ENCODE results near the gene WDHD1. TPM values are rescaled to one million over a fixed set of nuclear protein-coding genes. Genes with fewer than 3 reads are reported as not detected.
A peak's percentile ranks its signal among the peaks of the same experiment; 100 is the strongest.

WDHD1 gene, protein sequence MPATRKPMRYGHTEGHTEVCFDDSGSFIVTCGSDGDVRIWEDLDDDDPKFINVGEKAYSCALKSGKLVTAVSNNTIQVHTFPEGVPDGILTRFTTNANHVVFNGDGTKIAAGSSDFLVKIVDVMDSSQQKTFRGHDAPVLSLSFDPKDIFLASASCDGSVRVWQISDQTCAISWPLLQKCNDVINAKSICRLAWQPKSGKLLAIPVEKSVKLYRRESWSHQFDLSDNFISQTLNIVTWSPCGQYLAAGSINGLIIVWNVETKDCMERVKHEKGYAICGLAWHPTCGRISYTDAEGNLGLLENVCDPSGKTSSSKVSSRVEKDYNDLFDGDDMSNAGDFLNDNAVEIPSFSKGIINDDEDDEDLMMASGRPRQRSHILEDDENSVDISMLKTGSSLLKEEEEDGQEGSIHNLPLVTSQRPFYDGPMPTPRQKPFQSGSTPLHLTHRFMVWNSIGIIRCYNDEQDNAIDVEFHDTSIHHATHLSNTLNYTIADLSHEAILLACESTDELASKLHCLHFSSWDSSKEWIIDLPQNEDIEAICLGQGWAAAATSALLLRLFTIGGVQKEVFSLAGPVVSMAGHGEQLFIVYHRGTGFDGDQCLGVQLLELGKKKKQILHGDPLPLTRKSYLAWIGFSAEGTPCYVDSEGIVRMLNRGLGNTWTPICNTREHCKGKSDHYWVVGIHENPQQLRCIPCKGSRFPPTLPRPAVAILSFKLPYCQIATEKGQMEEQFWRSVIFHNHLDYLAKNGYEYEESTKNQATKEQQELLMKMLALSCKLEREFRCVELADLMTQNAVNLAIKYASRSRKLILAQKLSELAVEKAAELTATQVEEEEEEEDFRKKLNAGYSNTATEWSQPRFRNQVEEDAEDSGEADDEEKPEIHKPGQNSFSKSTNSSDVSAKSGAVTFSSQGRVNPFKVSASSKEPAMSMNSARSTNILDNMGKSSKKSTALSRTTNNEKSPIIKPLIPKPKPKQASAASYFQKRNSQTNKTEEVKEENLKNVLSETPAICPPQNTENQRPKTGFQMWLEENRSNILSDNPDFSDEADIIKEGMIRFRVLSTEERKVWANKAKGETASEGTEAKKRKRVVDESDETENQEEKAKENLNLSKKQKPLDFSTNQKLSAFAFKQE
- 8.6 TPM for polyA plus RNA-seq (2013)

DNA sequence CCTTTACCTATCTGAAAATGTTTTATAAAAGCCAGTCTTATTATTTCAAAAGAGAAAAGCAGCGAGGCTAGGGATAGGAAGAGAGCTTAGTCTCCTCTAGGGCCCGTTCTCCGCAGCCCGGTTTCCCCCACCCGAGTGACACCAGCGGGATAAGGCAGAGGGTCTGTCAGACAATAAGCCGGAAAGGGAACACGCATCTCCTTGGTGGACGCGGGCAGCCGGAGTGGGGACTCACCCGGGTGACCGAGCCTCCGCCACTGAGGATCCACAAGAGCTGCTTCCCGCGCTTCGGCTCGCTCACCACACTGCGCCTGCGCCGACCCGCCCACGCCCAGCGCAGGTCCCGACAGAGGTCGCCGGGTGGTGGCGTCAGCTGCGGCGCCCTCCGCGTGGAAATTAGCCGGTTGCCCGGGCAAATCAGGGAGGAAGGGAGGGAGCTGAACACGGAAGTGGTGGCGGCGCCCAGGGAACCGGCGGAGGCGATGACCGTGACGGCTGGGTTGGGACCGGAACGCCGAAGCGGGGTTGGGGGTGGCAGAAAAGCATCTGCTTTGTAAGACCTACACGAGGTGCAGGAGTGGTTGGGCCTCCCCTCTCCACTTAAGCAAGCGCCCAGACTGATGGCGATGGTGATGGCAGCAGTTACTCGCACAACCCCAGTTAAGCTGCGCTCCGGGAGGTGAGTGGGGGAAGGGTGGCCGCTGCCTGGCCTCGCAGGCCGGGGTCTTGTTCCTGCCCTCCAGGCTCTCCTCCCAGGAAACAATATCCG, at the start of gene WDHD1, which contains the start of gene SOCS4:
TSS of gene WDHD1 (minus strand) at position 307 of the 769 bp plus-strand sequence. CDS start 312 bp downstream, outside the sequence.
TSS of gene SOCS4 (plus strand) at position 444 of the 769 bp plus-strand sequence. CDS start 15,806 bp downstream, outside the sequence.
- Histone ChIP-seq H3K27me3 (replicated peaks in 2 of 5; ENCODE audit: control insufficient read depth in 4 of 5, insufficient read depth in 5 of 5, low read length in 4 of 5) (no peaks in the 10 kb centered on the region), H3K36me3 (ENCODE audit: control insufficient read depth in 4 of 4, insufficient read depth in 4 of 4, low read length in 3 of 4) (peaks cover 0 to 10% (median 2%) of the 10 kb centered on the region in 4 experiments), H3K27ac (ENCODE audit: insufficient read depth in 1 of 2, low read depth in 1 of 2, low read length in 2 of 2, poor library complexity in 1 of 2, severe bottlenecking in 2 of 2) (peak within 1 kb of the TSS; percentile 79 to 87), H3K4me1 (ENCODE audit: control extremely low read depth in 1 of 4, control insufficient read depth in 4 of 4, insufficient read depth in 4 of 4, low read length in 3 of 4) (peaks cover 16 to 39% (median 28%) of the 10 kb centered on the region in 4 experiments), H3K9me3 (ENCODE audit: control extremely low read depth in 1 of 5, control insufficient read depth in 4 of 5, insufficient read depth in 2 of 5, low read depth in 1 of 5, low read length in 4 of 5) (no peaks in the 10 kb centered on the region), H3K4me3 (ENCODE audit: control insufficient read depth in 1 of 7, extremely low read depth in 1 of 7, insufficient read depth in 4 of 7, low read depth in 2 of 7, low read length in 6 of 7) (peak within 1 kb of the TSS; percentile 76 to 99 (median 92))
- WGBS (ENCODE audit: insufficient coverage) = 0% methylated on average over 33 of the region's 56 CpGs
- CTCF ChIA-PET = interaction anchor here (1.2 to 1.7 kb wide), 3 partner anchors 9 to 38 kb away, joined by 3 to 9 read pairs (median 4); partner anchors contain the start of gene MAPK1IP1L
- DNase-seq = peak; percentile 94 to 97 (median 97)
- POLR2A ChIA-PET = interaction anchor here (1.1 to 2.0 kb wide), 3 partner anchors 19 to 178 kb away, joined by 3 to 10 read pairs (median 4); partner anchors contain the start of gene MAPK1IP1L

DNA sequence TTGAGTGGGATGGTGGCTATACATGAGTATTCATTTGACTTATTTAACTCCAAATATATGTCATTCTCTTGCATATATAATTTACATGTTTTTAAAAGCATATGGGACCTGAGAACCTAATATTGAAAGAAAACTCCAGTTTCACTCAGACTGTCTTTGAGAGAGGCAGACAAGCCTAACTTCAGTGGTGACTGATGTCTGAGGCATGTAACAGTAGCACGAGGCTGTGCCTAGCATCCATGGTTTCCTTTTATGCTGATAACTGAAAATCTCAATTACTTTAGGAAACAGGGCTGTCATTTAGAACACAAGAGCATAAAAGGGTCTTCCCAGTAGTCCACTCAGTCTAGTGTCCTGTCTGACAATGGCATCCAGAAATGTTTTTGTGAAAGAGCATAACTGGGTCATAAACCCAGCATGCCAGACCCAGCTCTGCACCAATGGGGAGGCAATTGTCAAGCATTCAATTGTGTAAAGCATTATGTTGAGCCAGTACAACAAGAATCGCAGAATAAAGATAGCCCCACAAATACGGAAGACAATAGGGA, 48.8 kb upstream of the WDHD1 start:
- CTCF ChIA-PET = interaction anchor here (0.7 to 1.1 kb wide), 2 partner anchors 10 to 180 kb away, joined by 3 to 4 read pairs; no protein-coding TSS in a partner anchor
- Histone ChIP-seq H3K27ac (ENCODE audit: insufficient read depth in 1 of 2, low read depth in 1 of 2, low read length in 2 of 2, poor library complexity in 1 of 2, severe bottlenecking in 2 of 2) (no peak overlapping the region), H3K36me3 (ENCODE audit: control insufficient read depth in 4 of 4, insufficient read depth in 4 of 4, low read length in 3 of 4) (no peaks in the 10 kb centered on the region), H3K9me3 (ENCODE audit: control extremely low read depth in 1 of 5, control insufficient read depth in 4 of 5, insufficient read depth in 2 of 5, low read depth in 1 of 5, low read length in 4 of 5) (no peaks in the 10 kb centered on the region), H3K4me1 (ENCODE audit: control extremely low read depth in 1 of 4, control insufficient read depth in 4 of 4, insufficient read depth in 4 of 4, low read length in 3 of 4) (peaks cover 11 to 28% (median 16%) of the 10 kb centered on the region in 4 experiments), H3K27me3 (replicated peaks in 2 of 5; ENCODE audit: control insufficient read depth in 4 of 5, insufficient read depth in 5 of 5, low read length in 4 of 5) (no peaks in the 10 kb centered on the region), H3K4me3 (ENCODE audit: control insufficient read depth in 1 of 7, extremely low read depth in 1 of 7, insufficient read depth in 4 of 7, low read depth in 2 of 7, low read length in 6 of 7) (no peak overlapping the region)
- POLR2A ChIA-PET = no interaction called here
- WGBS (ENCODE audit: insufficient coverage) = 97% methylated on average over 3 of the region's 3 CpGs
- no peak for DNase-seq

DNA sequence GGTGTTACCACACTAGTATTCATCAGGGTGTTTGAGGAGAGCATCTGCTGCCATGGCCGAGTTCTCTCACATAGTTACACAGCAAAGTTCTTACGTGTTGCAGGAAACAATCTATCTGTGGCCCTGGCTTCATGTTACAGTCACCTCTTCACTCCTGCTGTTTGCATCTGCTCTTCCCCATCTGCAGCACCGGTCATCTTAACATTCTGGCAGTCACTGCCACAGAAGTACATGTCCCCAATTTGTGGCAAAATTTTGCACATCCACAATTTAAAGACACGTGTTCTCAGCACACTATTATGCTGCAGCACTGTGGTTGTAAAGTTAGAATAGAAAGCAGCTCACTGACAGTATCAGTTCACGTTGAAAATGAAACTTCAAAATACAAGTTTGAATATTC, 47.8 kb upstream of the WDHD1 start:
- Histone ChIP-seq H3K4me3 (ENCODE audit: control insufficient read depth in 1 of 7, extremely low read depth in 1 of 7, insufficient read depth in 4 of 7, low read depth in 2 of 7, low read length in 6 of 7) (peak overlapping the region in 2 of 7 experiments; percentile 0 to 13), H3K9me3 (ENCODE audit: control extremely low read depth in 1 of 5, control insufficient read depth in 4 of 5, insufficient read depth in 2 of 5, low read depth in 1 of 5, low read length in 4 of 5) (no peaks in the 10 kb centered on the region), H3K27ac (ENCODE audit: insufficient read depth in 1 of 2, low read depth in 1 of 2, low read length in 2 of 2, poor library complexity in 1 of 2, severe bottlenecking in 2 of 2) (no peak overlapping the region), H3K4me1 (ENCODE audit: control extremely low read depth in 1 of 4, control insufficient read depth in 4 of 4, insufficient read depth in 4 of 4, low read length in 3 of 4) (peaks cover 11 to 28% (median 16%) of the 10 kb centered on the region in 4 experiments), H3K27me3 (replicated peaks in 2 of 5; ENCODE audit: control insufficient read depth in 4 of 5, insufficient read depth in 5 of 5, low read length in 4 of 5) (no peaks in the 10 kb centered on the region), H3K36me3 (ENCODE audit: control insufficient read depth in 4 of 4, insufficient read depth in 4 of 4, low read length in 3 of 4) (peaks cover 0 to 1% (median under 1%) of the 10 kb centered on the region in 4 experiments)
- ChIA-PET POLR2A (no interaction called here), CTCF (interaction anchor here (1.1 kb wide), 1 partner anchor 9 kb away, joined by 4 read pairs; no protein-coding TSS in a partner anchor)
- DNase-seq = peak in 1 of 3 donors; percentile 31
- 4% methylated on average over 2 of the region's 5 CpGs for WGBS (ENCODE audit: insufficient coverage)

DNA sequence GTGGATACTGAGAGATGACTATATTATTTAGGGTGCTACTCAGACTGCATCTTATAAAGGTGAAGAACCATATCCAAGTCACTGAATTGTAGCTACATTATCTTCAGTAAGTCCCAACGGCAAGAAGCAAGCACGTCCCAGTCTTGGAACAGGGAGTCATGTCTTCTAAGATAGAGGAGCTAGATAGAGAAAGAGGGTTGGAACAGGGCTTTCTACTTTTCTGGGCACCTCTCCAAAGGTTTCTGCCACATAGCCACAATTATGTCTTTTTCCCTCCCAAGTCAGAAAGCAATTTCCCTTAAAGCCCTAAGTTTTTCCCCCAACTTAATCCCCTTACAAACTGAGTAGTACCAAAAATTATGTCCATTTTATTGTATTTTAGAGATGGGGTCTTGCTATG, 47.0 kb upstream of the WDHD1 start:
- Histone ChIP-seq H3K36me3 (ENCODE audit: control insufficient read depth in 4 of 4, insufficient read depth in 4 of 4, low read length in 3 of 4) (peaks cover 0 to 3% (median under 1%) of the 10 kb centered on the region in 4 experiments), H3K4me1 (ENCODE audit: control extremely low read depth in 1 of 4, control insufficient read depth in 4 of 4, insufficient read depth in 4 of 4, low read length in 3 of 4) (peaks cover 11 to 28% (median 16%) of the 10 kb centered on the region in 4 experiments), H3K27me3 (replicated peaks in 2 of 5; ENCODE audit: control insufficient read depth in 4 of 5, insufficient read depth in 5 of 5, low read length in 4 of 5) (no peaks in the 10 kb centered on the region), H3K27ac (ENCODE audit: insufficient read depth in 1 of 2, low read depth in 1 of 2, low read length in 2 of 2, poor library complexity in 1 of 2, severe bottlenecking in 2 of 2) (no peak overlapping the region), H3K4me3 (ENCODE audit: control insufficient read depth in 1 of 7, extremely low read depth in 1 of 7, insufficient read depth in 4 of 7, low read depth in 2 of 7, low read length in 6 of 7) (no peak overlapping the region), H3K9me3 (ENCODE audit: control extremely low read depth in 1 of 5, control insufficient read depth in 4 of 5, insufficient read depth in 2 of 5, low read depth in 1 of 5, low read length in 4 of 5) (no peaks in the 10 kb centered on the region)
- POLR2A ChIA-PET = no interaction called here
- DNase-seq = no peak
- CTCF ChIA-PET = interaction anchor here (0.6 kb wide), 1 partner anchor 617 kb away, joined by 3 read pairs; no protein-coding TSS in a partner anchor
- 50% methylated on average over 2 of the region's 2 CpGs for WGBS (ENCODE audit: insufficient coverage)

DNA sequence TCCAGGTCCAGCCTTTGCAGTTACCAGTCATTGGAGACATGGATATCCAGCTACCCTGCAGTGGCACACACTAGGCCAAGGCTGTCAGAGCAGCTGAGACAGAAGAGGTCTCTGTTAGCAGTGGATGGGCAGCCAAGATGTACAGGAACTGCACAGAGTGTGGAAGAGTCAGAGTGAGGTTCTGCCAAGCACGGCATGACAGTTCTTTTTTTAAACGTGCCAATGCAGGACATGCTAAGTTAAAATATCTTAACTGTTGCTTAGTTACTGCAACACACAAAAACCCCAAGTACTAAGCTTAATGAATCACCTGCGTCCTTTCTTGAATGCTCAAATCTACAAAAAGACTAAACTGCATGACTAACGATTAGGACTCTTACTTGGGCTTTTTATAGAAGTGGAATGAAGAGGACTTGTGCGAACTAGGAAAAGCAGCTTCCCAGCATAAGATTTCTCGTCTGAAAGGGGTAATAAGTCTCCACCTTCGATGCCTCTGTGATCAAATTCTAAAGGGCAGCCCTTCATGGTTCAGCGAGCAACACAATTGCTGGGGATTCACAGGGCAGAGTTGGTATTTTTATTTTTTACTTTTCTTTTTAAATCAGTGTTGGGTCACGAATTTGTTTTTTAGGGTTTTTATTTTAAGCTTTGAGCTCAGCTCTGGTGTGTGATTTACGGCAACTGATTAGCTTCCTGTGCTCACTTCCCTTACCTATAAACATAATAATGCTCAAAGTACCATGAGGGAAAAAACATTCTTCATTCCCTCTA, 45.2 kb upstream of the WDHD1 start:
- Histone ChIP-seq H3K9me3 (ENCODE audit: control extremely low read depth in 1 of 5, control insufficient read depth in 4 of 5, insufficient read depth in 2 of 5, low read depth in 1 of 5, low read length in 4 of 5) (no peaks in the 10 kb centered on the region), H3K27me3 (replicated peaks in 2 of 5; ENCODE audit: control insufficient read depth in 4 of 5, insufficient read depth in 5 of 5, low read length in 4 of 5) (no peaks in the 10 kb centered on the region), H3K27ac (ENCODE audit: insufficient read depth in 1 of 2, low read depth in 1 of 2, low read length in 2 of 2, poor library complexity in 1 of 2, severe bottlenecking in 2 of 2) (peak overlapping the region in 1 of 2 experiments; percentile 56), H3K36me3 (ENCODE audit: control insufficient read depth in 4 of 4, insufficient read depth in 4 of 4, low read length in 3 of 4) (peaks cover 0 to 9% (median under 1%) of the 10 kb centered on the region in 4 experiments), H3K4me1 (ENCODE audit: control extremely low read depth in 1 of 4, control insufficient read depth in 4 of 4, insufficient read depth in 4 of 4, low read length in 3 of 4) (peaks cover 11 to 28% (median 16%) of the 10 kb centered on the region in 4 experiments), H3K4me3 (ENCODE audit: control insufficient read depth in 1 of 7, extremely low read depth in 1 of 7, insufficient read depth in 4 of 7, low read depth in 2 of 7, low read length in 6 of 7) (peak overlapping the region in 4 of 7 experiments; percentile 1 to 55 (median 22))
- WGBS (ENCODE audit: insufficient coverage) = 24% methylated on average over 3 of the region's 10 CpGs
- POLR2A ChIA-PET = no interaction called here
- DNase-seq = peak; percentile 56 to 88 (median 80)
- CTCF ChIA-PET = interaction anchor here (1.0 to 2.7 kb wide), 7 partner anchors 8 to 89 kb away, joined by 3 to 7 read pairs (median 4); partner anchors contain the start of gene MAPK1IP1L
